Measurements from ENCODE around the gene DPH1.

The DPH1 gene

GRCh38 chr17:2050300-2051060, 20.5 kb downstream of the DPH1 start:
- no peak for DNase-seq (ENCODE audit: low read depth, low spot score)

- no peak for DNase-seq (ENCODE audit: low read depth, low spot score)
Measured at GRCh38 chr17:2051061-2051932, 21.3 kb downstream of the DPH1 start.

- no peak for DNase-seq (ENCODE audit: low read depth, low spot score)
Measured at GRCh38 chr17:2051933-2052559, 22.1 kb downstream of the DPH1 start.

GRCh38 chr17:2053380-2054261, 23.7 kb downstream of the DPH1 start:
- DNase-seq (ENCODE audit: low read depth, low spot score): peak; percentile 49

- DNase-seq (ENCODE audit: low read depth, low spot score): no peak
Measured at GRCh38 chr17:2054262-2054511, 24.2 kb downstream of the DPH1 start.

- DNase-seq (ENCODE audit: low read depth, low spot score): peak; percentile 56
Measured at GRCh38 chr17:2054512-2055291, 24.7 kb downstream of the DPH1 start, which contains the start of gene HIC1. HIC1 (plus strand) TSS chr17:2055103; CDS start chr17:2056691, 1,588 bp downstream.

DNA sequence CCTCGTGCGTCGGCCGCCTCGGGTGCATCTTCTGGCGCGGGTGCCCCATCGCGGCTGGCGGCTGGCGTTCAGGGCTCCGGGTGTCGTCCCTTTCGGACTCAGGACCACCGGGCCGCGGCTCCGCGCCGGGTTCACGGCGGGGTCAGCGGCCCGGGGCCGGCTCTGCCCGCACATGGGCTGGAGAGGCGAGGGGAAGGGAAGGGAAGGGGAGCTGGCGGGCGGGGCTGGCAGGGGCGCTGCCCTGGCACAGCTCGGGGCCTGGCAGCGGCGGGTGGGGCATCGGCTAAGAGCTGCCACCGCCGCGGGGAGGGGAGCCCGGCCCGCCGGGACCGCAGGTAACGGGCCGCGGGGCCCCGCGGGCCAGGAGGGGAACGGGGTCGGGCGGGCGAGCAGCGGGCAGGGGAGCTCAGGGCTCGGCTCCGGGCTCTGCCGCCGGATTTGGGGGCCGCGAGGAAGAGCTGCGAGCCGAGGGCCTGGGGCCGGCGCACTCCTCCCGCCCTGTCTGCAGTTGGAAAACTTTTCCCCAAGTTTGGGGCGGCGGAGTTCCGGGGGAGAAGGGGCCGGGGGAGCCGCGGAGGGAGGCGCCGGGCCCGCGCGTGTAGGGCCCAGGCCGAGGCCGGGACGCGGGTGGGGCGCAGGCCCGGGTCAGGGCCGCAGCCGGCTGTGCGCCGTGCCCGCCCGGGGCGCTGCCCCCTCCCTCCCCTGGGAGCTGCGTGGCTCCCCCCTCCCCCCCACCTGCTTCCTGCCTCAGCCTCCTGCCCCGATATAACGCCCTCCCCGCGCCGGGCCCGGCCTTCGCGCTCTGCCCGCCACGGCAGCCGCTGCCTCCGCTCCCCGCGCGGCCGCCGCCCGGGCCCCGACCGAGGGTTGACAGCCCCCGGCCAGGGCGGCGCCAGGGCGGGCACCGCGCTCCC, 25.6 kb downstream of the DPH1 start:
- no peak for DNase-seq (ENCODE audit: low read depth, low spot score)

DNA sequence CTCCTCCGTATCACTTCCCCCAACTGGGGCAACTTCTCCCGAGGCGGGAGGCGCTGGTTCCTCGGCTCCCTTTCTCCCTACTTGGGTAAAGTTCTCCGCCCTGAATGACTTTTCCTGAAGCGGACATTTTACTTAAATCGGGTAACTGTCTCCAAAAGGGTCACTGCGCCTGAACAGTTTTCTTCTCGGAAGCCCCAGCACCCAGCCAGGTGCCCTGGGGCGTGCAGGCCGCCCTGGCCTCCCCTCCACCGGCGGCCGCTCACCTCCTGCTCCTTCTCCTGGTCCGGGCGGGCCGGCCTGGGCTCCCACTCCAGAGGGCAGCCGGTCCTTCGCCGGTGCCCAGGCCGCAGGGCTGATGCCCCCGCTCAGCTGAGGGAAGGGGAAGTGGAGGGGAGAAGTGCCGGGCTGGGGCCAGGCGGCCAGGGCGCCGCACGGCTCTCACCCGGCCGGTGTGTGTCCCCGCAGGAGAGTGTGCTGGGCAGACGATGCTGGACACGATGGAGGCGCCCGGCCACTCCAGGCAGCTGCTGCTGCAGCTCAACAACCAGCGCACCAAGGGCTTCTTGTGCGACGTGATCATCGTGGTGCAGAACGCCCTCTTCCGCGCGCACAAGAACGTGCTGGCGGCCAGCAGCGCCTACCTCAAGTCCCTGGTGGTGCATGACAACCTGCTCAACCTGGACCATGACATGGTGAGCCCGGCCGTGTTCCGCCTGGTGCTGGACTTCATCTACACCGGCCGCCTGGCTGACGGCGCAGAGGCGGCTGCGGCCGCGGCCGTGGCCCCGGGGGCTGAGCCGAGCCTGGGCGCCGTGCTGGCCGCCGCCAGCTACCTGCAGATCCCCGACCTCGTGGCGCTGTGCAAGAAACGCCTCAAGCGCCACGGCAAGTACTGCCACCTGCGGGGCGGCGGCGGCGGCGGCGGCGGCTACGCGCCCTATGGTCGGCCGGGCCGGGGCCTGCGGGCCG, 26.5 kb downstream of the DPH1 start:
- DNase-seq (ENCODE audit: low read depth, low spot score): no peak

- no peak for DNase-seq (ENCODE audit: low read depth, low spot score)
Measured at GRCh38 chr17:2057175-2057759, 27.3 kb downstream of the DPH1 start.

DNA sequence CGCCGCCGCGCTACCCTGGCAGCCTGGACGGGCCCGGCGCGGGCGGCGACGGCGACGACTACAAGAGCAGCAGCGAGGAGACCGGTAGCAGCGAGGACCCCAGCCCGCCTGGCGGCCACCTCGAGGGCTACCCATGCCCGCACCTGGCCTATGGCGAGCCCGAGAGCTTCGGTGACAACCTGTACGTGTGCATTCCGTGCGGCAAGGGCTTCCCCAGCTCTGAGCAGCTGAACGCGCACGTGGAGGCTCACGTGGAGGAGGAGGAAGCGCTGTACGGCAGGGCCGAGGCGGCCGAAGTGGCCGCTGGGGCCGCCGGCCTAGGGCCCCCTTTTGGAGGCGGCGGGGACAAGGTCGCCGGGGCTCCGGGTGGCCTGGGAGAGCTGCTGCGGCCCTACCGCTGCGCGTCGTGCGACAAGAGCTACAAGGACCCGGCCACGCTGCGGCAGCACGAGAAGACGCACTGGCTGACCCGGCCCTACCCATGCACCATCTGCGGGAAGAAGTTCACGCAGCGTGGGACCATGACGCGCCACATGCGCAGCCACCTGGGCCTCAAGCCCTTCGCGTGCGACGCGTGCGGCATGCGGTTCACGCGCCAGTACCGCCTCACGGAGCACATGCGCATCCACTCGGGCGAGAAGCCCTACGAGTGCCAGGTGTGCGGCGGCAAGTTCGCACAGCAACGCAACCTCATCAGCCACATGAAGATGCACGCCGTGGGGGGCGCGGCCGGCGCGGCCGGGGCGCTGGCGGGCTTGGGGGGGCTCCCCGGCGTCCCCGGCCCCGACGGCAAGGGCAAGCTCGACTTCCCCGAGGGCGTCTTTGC, 28.0 kb downstream of the DPH1 start:
- DNase-seq (ENCODE audit: low read depth, low spot score): no peak

- no peak for DNase-seq (ENCODE audit: low read depth, low spot score)
Measured at GRCh38 chr17:2058586-2059546, 28.9 kb downstream of the DPH1 start.

DNA sequence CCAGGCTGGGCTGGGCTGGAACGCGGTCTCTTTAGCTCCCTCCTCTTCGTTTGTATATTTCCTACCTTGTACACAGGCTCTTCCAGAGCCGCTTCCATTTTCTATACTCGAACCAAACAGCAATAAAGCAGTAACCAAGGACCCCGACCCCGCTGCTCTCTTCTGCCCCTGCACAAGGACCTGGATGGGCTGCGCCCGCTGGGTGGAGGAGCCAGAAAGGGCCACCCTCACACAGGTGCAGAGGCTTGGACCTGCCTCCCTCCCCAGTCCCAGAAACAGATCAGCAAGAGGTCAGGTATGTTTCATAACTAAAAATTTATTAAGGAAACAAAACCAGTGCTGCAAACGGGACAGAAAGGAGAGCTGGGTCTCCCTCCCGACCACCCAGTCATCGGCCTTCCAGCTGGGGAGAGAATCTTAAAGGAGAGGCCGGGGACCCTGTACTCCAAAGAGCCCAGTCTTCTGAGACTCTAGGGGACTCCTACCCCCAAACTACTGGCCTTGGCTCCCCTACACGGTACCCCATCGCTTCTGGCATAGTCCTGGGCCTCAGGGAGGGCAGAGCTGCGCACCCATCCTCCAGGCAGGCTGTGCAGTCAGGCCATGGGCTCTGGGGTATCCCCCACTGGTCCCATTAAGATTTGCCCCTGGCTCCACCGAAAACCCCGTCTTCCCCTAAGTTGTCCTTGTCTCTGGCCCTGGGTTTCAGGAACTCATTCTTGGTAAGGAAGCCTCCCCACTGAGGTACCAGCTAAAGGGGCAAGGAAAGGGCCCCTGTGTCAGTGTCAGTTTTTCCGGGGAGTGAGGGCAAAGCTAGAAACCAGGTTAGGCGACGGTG, 29.8 kb downstream of the DPH1 start:
- no peak for DNase-seq (ENCODE audit: low read depth, low spot score)

GRCh38 chr17:2060385-2060658, 30.4 kb downstream of the DPH1 start:
- no peak for DNase-seq (ENCODE audit: low read depth, low spot score)

DNA sequence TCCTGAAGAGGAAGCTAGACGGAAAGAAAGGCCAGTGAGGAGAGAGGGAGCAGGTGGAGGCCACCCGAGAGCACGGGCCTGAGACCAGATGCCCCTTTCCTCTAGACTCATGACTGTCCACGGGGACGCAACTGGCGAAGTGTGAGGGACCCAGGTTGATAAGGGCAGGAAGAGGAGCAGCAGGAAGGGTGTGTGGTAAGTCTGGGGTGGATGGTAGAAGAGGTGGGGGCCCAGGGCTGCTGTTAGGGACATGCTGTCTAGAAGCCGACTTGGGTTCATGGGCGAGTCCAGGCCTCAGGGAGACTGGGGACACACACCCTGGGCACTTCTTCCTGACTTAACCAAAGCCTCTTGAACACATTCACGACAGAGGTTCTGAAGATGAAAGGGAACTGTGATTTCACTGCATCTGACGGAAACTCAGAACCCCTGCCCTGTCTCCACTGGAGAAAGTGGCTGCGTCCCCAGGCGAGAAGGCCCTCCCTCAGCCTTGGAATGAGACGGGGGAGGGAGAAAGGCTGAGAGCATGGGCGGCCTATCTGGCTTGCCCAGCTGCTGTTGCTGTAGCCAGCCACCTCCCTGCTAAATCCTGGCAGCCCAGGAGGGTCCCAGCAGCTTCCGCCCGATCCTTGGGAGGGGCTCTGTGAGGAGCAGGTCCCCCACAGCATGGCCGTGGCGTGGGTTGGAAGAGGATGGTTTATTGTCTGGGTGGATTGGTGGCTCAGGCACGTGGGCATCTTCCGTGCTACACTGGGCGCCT, 30.9 kb downstream of the DPH1 start:
- DNase-seq (ENCODE audit: low read depth, low spot score): no peak

Data from activated naive CD8-positive, alpha-beta T cell treated with anti-CD3 and anti-CD28 coated beads, Interleukin-2, amount 50 U/mL, for 16 hours (primary cell).